ENCODE results near the gene SH3RF3. TPM values are rescaled to one million over a fixed set of nuclear protein-coding genes. Genes with fewer than 3 reads are reported as not detected.

The SH3RF3 gene
- total RNA-seq, 2 donors from 2014 or later: 1.3 to 5.6 TPM

- no peak for ATAC-seq
- intact Hi-C loops (cut with DNase I): no loop called here
- WGBS, 2 donors: 71 to 88% methylated on average over 8 to 16 of the region's 16 CpGs
These were observed 245.6 kb downstream of the SH3RF3 start for GRCh38 chr2:109374548-109375130.

DNA sequence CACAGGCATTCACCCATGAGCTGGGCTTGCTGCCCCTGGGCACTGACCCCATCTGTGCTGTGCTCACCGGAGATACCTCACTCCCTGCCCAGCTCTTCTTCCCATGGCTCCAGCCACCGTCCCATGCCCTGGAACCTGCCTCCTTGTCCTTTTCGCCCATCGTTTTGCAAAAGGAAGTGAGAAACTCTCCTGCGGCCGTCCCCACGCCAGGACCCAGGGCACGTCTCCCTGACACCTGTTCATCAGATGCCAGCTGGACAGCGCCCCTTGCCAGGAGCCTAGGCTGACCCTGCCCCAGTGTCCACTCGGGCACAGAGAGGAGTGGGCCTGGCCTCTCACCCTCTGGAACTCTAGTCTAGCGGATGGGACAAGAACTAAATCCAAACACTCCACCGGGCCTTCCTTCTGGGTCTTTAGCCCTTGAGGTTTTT is 246.1 kb downstream of the SH3RF3 start:
- DNase-seq (no peak), ATAC-seq (no peak)
- Histone ChIP-seq H3K27ac (no peak overlapping the region), H3K4me3 (no peak overlapping the region), H3K9me3 (no peaks in the 10 kb centered on the region), H3K4me1 (no peaks in the 10 kb centered on the region), H3K36me3 (replicated peaks in 1 of 2; ENCODE audit: insufficient read depth in 1 of 2, low read depth in 2 of 2) (no peaks in the 10 kb centered on the region), H3K27me3 (no peaks in the 10 kb centered on the region)
- intact Hi-C loops (cut with DNase I): no loop called here
- WGBS, 2 donors: 91 to 98% methylated on average over 10 to 12 of the region's 12 CpGs
- TF ChIP-seq, protein P1, sequence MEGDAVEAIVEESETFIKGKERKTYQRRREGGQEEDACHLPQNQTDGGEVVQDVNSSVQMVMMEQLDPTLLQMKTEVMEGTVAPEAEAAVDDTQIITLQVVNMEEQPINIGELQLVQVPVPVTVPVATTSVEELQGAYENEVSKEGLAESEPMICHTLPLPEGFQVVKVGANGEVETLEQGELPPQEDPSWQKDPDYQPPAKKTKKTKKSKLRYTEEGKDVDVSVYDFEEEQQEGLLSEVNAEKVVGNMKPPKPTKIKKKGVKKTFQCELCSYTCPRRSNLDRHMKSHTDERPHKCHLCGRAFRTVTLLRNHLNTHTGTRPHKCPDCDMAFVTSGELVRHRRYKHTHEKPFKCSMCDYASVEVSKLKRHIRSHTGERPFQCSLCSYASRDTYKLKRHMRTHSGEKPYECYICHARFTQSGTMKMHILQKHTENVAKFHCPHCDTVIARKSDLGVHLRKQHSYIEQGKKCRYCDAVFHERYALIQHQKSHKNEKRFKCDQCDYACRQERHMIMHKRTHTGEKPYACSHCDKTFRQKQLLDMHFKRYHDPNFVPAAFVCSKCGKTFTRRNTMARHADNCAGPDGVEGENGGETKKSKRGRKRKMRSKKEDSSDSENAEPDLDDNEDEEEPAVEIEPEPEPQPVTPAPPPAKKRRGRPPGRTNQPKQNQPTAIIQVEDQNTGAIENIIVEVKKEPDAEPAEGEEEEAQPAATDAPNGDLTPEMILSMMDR (IDR thresholded peaks at IDR 0.05): no peak
- no peak for TF ChIP-seq POLR2A (IDR thresholded peaks at IDR 0.05)

More at GRCh38 chr2:109374548-109375130, 245.6 kb downstream of the SH3RF3 start:
- no peak overlapping the region for H3K4me3 ChIP-seq
- no peaks in the 10 kb centered on the region for H3K4me1 ChIP-seq
- H3K27me3 ChIP-seq: no peaks in the 10 kb centered on the region
- DNase-seq: no peak
- no peaks in the 10 kb centered on the region for H3K9me3 ChIP-seq
- H3K27ac ChIP-seq: no peak overlapping the region
- no peaks in the 10 kb centered on the region for H3K36me3 ChIP-seq (replicated peaks in 1 of 2; ENCODE audit: insufficient read depth in 1 of 2, low read depth in 2 of 2)
- TF ChIP-seq POLR2A (IDR thresholded peaks at IDR 0.05): no peak
- TF ChIP-seq, protein P1 (IDR thresholded peaks at IDR 0.05): no peak

GRCh38 chr2:109375656-109376055 is 246.7 kb downstream of the SH3RF3 start:
- no peaks in the 10 kb centered on the region for H3K9me3 ChIP-seq
- no peak for ATAC-seq
- H3K36me3 ChIP-seq (replicated peaks in 1 of 2; ENCODE audit: insufficient read depth in 1 of 2, low read depth in 2 of 2): no peaks in the 10 kb centered on the region
- no peak overlapping the region for H3K4me3 ChIP-seq
- WGBS, 2 donors: 90 to 92% methylated on average over 6 to 7 of the region's 7 CpGs
- no peak overlapping the region for H3K27ac ChIP-seq
- TF ChIP-seq, protein P1 (IDR thresholded peaks at IDR 0.05): no peak
- TF ChIP-seq POLR2A (IDR thresholded peaks at IDR 0.05): no peak
- H3K4me1 ChIP-seq: no peaks in the 10 kb centered on the region
- intact Hi-C loops (cut with DNase I): no loop called here
- DNase-seq: no peak
- no peaks in the 10 kb centered on the region for H3K27me3 ChIP-seq

DNA sequence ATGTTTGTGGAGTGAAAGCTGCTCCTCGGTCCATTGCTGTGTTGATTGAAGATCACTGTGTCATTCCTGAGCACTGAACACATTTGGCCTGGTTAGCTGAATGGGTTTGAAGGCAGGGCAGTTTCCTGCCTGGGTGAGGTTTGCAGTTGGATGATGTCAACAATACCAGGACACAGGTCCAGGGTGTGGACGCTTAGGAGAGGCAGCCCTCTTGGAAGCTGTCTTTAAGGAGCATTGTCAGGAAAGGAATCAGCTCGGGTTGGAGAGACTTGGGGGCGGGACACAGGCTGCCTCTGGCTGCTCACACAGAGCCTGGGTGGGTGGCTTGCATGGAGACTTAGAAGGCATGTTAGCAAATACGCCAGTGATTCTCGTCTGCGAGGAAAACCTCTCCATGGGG is 247.1 kb downstream of the SH3RF3 start:
- H3K4me1 ChIP-seq: no peaks in the 10 kb centered on the region
- no peak overlapping the region for H3K4me3 ChIP-seq
- DNase-seq: no peak
- TF ChIP-seq, protein P1 (IDR thresholded peaks at IDR 0.05): no peak
- no peak for ATAC-seq
- no peaks in the 10 kb centered on the region for H3K9me3 ChIP-seq
- WGBS, 2 donors: 63 to 64% methylated on average over 7 of the region's 7 CpGs
- H3K27ac ChIP-seq: no peak overlapping the region
- H3K27me3 ChIP-seq: no peaks in the 10 kb centered on the region
- intact Hi-C loops (cut with DNase I): no loop called here
- no peaks in the 10 kb centered on the region for H3K36me3 ChIP-seq (replicated peaks in 1 of 2; ENCODE audit: insufficient read depth in 1 of 2, low read depth in 2 of 2)
